DMS 273 treated with DMSO at 0.1 percent for 48 hours (cell line): ENCODE measurements around the gene KIZ.

Experiments used
- DNase-seq: peaks from one replicate; lab custom pipeline; 2025; lab: John Stamatoyannopoulos, UW

The KIZ gene

DNA sequence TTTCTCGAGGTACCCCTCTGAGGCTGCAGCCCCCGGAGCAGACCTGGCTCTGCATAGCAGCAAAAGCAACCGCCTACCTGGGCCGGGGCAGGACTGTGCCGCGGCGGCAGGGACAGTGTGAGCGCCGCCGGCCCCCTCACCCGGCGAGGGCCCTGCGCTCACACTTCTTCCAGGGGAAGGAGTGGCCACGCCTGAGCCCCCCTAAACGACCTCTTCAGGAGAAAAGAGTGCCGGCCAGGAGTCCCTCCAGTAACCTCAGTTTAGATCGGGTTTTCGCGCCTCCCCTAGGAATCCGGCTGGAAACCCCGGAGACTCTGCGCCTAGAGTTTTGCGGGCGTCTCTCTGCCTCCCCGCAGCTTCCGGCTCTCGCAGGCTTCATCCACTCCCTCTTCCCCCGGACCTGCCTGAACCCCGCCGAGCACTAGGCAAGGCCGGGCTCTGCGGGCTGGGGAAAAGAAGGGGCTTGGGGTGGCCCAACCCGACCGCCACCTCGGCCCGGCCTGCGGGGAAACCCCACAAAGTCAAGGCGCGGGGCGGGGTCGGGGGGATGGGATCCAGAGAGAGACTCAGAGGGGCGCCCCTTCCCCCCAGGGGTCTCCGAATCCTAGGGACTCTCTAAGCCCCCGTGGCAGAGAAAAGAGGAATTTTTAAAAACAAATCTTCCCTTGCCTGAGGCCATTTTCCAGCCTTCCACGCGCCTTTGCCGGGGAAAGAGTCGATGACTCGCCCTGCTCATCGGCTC lies 20.3 kb upstream of the KIZ start:
- DNase-seq = no peak

DNA sequence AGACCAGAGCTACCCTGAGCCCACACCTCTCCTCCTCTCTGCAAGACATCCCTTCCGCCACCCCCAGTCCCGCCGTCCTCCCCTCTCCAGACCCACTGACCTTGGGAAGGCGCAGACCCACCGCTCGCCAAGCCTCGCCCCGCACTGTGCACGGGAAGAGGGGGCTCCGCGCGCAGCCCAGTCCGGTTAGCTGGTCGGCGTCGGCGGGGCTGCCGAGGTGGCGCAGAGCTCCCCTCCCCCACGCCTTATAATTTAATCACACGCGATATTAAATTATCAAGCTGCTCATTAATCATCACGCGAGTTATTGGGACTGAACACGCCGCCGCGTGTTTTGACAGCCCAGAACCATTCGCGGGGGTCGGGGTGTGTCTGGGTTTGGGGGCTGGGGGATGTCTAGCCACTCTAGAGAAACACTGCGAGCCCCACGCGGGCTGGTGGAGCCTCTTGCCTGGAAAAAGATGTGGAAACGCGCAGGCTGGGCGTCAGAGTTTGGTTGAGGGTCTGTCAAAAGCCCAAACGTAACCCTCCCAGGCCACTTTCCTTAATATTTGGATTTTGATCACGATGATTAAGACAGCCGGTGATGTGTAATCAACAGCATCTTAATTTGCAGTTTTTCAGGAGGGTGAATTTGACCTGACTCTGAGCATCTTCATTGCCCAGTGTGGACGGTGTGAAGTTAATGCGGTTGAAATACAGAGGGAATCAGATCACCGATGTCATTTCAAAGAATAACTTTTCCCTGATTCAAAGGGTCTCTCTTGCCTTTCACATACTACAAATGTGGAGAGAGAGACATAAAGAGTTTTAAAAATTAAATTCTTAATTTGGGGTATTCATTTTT lies 19.5 kb upstream of the KIZ start, which contains the start of gene LINC00237:
Gene LINC00237, minus strand, starts transcription at position 188 of the 847 bp plus-strand sequence.
- no peak for DNase-seq

DNA sequence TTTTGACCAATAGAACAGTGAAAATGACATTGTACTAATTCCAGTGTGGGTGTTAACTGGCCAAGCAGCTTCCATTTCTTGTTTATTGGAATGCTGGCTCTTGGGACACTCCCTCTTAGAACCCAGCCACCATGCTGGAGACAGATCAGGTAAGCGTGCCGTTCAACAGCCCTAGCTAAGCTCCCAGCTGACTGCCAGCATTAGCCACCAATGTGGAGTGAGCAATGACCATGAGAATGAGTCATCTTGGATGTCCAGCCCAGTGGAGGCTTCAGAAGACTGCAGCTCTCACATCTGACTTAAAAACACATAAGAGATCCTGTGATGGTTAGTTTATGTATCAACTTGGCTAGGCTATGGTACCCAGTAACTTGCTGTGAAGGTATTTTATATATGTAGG lies 16.7 kb upstream of the KIZ start:
- no peak for DNase-seq

GRCh38 chr20:21110811-21111210 lies 15.1 kb upstream of the KIZ start:
- no peak for DNase-seq

DNA sequence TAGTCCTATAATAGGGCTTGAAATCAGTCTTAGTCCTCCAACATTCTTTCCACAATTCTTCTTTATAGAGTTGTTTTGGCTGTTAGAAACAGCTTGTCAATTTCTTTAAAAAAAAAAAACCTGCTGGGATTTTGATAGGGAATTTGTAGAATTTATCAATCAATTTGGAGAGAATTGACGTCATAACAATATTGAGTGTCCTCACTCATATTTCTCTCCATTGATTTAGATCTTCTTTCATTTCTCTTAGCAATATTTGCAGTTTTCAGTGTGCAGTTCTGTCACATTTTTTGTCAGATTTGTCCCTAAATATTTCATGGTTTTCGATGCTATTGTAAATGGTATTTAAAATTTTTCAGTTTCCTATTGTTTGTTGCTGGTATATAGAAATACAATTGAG lies 14.5 kb upstream of the KIZ start:
- DNase-seq = no peak

GRCh38 chr20:21113697-21114096 lies 12.2 kb upstream of the KIZ start:
- no peak for DNase-seq

DNA sequence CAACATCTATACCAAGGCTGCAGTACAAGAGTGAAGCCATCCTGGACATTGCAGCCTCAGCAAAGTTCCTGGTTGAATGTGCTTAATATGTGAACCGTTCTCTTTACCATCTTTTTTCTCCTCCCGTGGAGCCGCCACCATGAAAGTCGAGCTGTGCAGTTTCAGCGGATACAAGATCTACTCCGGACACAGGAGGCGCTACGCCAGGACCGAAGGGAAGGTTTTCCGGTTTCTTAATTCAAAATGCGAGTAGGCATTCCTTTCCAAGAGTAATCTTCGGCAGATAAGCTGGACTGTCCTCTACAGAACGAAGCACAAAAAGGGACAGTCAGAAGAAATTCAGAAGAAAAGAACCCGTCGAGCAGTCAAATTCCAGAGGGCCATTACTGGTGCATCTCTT lies 11.3 kb upstream of the KIZ start:
- DNase-seq = no peak

- no peak for DNase-seq
These were observed 8.4 kb upstream of the KIZ start for GRCh38 chr20:21117521-21117920.

- no peak for DNase-seq
These were observed 7.7 kb upstream of the KIZ start for GRCh38 chr20:21118138-21118537.

GRCh38 chr20:21118782-21119181 lies 7.1 kb upstream of the KIZ start:
- no peak for DNase-seq

DNA sequence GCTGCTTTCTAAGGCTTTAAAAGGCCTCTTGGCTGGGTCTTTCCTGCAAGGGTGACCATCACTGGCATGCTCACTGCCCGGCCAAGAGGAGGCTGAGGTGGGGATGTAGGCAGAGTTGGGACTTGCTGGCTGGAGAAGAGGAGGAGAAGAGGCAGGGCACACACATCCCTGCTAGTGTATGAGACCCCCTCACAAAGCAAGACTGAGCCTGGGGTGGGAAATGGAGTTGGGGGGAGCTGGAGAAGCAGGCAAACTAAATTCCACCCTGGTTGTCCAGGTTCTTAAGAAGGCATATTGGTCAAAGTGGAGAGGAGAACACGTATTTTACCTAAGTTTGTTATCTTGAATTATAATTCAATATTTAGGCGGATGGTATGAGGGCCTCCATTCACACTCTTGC lies 1.7 kb upstream of the KIZ start:
- DNase-seq = no peak

DNA sequence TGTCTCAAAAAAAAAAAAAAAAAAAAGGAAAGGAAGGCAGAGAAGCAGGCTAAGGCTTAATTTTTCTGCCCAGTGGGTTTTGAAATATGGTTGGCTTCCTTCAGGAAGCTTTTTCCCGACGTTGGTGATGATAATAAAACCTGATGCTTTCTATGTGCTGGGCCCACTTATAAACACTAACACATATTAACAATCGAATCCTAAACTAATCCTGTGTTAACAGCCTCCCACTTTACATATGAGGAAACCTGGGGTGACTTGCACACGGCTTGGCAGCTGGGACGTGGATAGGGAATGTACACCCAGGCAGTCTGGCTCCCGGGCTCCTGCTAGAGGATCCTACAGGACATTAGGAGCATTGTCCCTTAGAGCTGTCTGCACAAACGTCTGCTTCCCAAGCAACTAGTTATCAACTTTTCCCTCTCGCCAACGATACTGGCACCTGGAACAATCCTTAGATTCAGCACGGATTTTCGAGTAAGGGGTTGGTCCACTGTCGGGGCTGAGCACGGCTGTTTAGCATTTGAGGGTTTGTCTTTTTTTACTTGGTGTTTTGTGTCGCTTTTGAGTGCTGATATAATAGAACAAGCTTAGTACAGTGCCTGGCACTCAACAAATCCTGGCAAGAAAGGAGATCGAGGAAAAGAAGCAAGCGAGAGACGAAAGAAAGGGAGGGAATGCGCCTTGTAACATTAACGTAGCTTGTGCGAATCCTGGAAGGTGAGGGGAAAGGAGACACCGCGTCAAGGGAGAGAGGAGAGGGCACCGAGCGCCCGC lies 622 bp upstream of the KIZ start:
- DNase-seq = peak; percentile 51

- DNase-seq = no peak
These were observed 644 bp downstream of the KIZ start for GRCh38 chr20:21126581-21126870.

GRCh38 chr20:21127201-21127981 lies 1.5 kb downstream of the KIZ start:
- no peak for DNase-seq

- no peak for DNase-seq
These were observed 4.0 kb downstream of the KIZ start for GRCh38 chr20:21129861-21130260.

DNA sequence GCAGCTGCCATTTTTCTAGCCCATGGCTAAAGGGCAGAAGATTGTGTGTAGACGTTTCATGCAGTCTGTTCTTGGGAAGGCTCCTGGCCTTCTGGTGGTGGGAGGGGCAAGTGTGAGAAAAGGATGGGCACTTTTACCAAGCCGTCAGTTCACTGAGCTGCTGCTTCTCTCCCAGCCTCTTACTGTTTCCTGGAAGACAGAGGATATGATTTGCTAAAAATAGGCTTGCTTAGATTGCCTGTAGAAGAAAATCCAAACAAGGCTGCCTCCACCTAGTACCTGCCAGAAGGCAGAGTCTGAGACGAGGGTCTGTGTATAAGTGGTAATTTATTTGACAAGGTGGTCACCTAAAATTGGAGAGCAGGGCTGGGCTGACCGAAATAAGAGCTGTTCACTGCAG lies 7.5 kb downstream of the KIZ start:
- no peak for DNase-seq

GRCh38 chr20:21133917-21134622 lies 8.2 kb downstream of the KIZ start:
- no peak for DNase-seq

DNA sequence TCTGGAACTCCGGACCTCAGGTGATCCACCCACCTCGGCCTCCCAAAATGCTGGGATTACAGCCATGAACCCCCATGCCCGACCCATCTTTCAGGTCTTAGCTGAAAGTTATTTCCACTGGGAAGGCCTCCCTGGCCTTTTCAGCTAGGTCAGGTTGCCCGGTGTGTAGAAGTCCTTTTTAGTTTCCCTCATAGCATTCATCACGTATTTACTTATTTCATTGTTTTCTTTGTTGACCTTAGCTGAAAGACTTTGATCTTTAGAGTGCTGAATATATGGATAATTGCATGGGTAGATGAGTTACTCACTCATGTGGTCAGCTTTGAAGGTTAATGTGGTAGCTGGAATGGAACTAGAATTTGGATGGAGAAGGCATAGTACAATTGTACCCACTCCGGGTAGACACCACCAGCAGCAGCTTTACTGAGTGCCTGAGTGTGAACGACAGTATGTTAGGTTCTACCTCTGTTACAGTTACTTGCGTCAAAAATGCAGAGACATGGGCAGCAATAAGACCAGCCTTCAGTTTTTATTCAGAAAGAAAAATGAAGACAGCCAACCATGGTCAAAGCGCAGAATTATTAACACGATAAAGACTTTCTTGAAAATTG lies 9.1 kb downstream of the KIZ start:
- DNase-seq = no peak

DNA sequence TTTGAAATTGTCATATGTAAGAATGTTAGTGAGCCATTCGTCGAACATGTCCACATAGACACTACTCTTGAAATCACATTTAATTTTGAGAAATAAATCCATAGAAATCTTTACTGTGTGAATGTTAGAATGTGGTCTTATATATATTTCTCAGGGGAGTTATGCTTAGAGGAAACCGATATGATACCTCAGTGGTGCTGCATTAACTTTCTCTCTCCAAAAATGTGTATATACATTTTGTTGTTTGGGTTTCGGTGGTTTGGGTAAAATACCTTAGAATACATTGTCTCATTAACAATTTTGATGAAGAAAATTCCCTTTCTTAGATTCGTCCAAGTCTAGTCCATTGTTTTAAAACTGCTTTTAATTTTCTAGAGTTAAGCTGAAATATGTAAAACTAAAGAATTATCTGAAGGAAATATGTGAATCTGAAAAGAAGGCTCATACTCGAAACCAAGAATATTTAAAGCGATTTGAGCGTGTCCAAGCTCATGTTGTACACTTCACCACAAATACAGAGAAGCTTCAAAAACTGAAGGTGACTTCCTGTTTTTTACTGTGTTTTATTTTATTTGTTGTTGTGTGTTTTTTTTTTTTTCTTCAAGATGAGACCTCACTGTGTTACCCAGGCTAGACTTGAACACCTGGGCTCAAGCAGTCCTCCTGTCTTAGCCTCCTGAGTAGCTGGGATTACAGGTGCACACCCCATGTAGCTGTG lies 10.3 kb downstream of the KIZ start:
- no peak for DNase-seq

- no peak for DNase-seq
These were observed 11.2 kb downstream of the KIZ start for GRCh38 chr20:21137078-21137477.
